NCI-H2107 treated with DMSO at 0.1 percent for 48 hours (cell line): ENCODE results near the gene SRGAP2B.
"Not testable (repeated sequence)": the region's sequence is repeated elsewhere in the genome, so short reads cannot be mapped to it uniquely, and the experiment has no call there.

Source experiments
- DNase-seq: peaks from one replicate; lab custom pipeline; 2025; ENCODE audit not compliant: unreplicated experiment; lab: John Stamatoyannopoulos, UW

Gene SRGAP2B

DNA sequence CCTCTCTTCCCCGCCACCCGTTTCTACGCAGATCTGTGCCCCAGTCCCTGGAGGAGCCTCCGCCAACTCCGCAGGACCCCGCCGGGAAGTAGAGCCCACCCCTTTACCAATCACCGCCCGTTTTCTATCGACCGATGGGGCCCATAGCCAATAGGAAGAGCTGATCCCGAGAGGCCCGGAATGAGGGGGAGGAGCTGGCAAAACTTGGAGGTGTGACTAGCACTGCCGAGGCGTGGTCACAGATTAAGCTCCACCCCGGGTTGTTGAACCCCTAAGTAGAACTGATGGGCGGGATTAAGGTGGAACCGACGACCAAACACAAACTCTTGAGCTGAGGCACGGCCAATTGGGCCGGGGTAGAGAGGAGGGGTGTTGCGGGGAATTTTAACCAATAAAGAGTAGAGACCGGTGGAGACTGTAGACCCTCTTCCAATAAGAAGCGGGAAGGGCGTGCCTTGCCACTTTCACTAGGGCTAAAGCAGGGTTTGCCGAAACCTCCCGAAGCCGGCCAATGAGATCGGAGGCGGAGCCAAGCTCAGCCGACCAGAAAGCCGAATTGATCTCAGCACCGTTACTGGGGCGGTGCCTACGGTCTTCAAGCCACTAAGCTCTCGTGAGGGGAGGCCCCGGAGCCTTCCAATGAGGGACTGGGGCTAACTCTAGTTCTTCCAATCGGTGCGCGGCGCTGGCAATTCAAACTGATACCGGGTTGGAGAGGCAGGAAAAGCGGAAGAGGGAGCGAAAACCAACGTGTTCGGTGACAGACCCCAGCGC, at the start of gene SRGAP2B, which contains the start of gene FAM72D:
SRGAP2B (minus strand) TSS at position 45 of the 774 bp plus-strand sequence. CDS start 2,427 bp downstream, outside the sequence.
FAM72D (plus strand) TSS at position 691 of the 774 bp plus-strand sequence. CDS start 874 bp downstream, outside the sequence.
- DNase-seq: not testable (repeated sequence)

DNA sequence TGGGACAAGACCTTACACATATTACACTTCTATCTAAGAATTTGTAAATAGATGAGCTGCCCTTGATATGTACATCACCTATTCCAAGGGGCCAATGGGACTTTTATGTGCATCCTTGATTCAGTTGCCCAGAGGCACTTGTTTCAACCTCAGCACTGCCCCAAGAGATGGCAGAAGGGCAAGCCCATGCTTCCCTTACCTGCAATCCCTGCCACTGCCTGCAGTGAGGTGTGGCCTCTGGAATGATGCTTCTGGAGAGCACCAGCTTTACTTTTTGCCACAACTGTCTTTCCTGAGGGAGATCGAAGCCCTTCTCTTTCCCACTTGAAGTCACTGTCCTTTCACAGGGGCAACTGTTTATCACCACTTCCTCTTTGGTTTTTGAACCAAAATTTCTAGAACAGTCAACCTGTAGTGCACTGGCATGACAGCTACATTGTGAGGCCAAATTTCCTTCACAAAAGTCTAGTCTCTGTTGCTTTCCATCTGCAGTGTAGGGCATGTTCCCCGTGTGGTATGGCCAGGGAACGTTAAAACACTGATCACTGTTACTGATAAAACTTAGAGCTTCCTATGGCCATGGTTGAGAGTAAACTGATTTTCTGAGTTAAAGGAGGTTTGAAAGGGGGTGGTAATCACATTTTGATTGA, 49.3 kb upstream of the SRGAP2B start:
- DNase-seq: not testable (repeated sequence)

DNA sequence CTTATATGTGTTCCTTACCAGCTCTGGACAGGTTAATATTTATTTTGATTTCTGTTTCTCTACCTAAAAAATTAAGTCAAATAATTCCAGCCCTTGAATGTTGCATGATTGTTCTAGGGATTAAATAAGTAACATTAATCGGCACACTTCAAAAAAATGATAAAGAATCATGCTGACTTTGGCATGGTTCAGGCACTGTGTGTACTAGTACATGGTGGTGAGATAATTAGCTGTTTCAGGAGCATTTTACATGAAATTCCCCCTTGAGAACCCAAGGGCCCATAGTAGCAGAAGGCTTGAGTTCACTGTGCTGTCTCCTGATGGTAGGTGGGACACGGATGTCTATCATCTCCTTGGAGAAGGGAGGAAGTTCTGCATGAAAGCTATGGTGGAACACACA, 45.4 kb upstream of the SRGAP2B start:
- DNase-seq: not testable (repeated sequence)

DNA sequence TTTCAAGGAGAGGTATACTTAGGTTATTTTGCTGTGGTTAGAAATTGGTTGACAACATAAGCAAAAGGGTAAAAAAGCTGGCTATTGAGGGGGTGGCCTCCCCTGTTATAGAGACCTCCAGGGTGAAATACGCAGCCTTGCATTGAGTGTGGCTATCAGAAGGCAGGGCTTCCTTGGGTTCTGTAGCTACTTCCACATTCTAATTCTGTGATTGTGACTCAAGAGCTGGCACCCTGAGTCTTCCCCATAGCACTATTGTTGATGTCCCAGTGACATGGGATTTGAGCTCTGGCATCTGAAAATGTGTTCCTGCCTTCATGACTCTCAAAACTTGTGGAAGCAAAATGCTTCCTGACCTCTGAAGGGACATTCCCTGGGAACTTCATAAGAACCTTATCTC, 39.3 kb upstream of the SRGAP2B start:
- DNase-seq: not testable (repeated sequence)

DNA sequence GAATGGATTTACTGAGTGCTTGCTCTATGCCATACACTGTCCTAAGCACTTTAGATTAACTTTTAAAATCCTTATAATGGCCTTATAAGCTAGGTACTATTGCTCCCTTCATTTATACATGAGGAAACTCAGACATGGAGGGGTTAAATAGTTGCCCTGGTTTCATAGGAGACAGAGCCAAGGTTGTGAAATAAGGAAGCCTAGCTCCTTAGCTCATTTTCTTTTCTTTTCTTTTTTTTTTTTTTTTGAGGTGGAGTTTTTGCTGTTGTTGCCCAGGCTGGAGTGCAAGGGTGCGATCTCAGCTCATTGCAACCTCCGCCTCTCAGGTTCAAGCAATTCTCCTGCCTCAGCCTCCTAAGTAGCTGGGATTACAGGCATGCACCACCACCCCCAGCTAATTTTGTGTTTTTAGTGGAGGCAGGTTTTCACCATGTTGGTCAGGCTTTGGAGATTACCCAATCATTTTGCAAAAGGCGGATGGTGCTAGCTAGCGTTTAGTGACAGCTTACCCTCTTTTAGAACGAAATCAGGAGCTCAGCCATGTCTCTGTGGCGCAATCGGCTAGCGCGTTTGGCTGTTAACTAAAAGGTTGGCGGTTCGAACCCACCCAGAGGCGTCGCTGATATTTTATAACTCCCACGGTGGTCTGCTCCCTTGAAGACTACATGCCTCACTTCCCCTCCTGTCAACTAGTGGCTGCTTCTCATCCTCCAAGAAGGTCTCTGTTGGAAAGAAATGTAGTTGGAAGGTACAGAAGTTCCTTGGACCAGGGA, 33.8 kb upstream of the SRGAP2B start:
- DNase-seq: not testable (repeated sequence)

DNA sequence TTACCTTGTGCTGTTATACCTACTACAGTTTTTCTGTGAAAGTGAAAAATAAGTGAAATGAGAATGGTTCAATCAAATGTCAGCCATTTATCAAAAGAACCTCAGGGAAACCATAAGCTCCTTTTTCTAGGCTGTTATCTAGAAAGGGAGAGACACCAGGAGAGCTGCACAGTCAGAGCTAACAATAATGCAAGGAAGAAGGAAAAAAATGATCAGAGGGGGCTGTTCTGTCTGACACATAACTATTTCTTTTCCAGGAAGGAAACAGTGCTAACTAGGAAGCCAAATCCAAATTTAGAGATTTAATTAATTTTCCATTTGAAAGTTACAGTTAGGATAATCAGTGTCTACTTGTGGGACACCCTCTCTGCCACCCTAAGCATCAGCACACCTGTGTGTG, 32.0 kb upstream of the SRGAP2B start:
- not testable (repeated sequence) for DNase-seq

DNA sequence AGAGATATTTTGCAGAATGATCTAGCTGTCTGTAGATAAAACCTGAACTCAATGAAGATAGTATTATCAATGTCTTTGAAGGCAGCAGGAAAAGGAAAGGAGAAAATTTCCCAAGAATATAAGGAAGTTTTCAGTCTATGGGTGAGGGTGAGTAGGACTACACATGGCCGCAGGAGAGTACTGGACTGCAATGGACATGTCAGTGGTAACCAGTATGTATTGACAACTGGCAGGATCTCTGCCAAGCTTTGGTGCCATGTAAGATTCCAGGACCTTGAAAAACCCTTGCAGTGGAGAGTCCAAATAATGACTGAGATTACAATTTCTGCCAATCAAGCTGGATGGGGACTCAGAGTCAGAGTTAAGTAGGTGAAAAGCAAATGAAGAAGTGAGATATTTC, 30.0 kb upstream of the SRGAP2B start:
- DNase-seq: not testable (repeated sequence)

DNA sequence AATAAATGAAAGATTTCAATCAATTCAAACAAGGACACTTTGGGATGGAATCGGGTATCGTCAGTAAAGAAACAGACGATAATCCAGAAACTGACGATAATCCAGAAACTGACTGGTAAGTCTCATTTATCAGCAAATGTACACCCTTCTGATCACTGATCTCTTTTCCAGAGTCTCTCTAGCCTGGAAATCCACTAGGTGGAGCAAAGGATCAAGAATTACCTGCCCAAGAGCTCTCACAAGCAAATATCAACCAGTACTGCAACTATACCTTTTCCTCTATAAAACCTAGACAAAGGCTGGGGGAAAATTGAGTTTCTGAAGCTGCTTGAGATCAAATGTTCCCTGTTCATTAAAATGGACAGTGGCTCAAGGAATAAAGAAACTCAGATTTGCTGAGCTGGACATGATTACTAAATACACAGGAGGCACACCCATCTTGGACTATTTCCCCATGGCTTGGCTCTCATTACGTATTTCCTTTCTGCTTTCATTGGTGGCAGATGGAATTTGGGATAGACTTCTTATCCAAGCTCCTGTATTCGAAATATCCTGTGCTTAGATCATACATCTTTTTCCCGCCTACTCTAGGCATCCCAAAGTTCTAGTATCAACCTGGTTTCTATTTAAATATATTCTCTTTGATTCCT, 29.0 kb upstream of the SRGAP2B start:
- not testable (repeated sequence) for DNase-seq

DNA sequence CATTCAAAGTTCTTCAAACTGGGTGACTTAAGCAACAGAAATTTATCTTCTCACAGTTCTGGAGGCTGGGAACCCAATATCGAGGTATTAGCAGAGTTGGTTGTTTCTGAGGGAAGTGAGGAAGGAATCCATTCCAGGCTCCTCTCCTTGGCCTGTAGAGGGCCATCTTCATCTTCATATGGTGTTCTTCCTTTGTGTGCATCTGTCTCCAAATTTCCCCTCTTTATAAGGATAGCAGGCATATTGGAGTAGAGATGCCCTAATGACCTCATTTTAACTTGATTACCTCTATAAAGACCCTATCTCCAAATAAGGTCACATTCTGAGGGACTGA, 27.9 kb upstream of the SRGAP2B start:
- not testable (repeated sequence) for DNase-seq

DNA sequence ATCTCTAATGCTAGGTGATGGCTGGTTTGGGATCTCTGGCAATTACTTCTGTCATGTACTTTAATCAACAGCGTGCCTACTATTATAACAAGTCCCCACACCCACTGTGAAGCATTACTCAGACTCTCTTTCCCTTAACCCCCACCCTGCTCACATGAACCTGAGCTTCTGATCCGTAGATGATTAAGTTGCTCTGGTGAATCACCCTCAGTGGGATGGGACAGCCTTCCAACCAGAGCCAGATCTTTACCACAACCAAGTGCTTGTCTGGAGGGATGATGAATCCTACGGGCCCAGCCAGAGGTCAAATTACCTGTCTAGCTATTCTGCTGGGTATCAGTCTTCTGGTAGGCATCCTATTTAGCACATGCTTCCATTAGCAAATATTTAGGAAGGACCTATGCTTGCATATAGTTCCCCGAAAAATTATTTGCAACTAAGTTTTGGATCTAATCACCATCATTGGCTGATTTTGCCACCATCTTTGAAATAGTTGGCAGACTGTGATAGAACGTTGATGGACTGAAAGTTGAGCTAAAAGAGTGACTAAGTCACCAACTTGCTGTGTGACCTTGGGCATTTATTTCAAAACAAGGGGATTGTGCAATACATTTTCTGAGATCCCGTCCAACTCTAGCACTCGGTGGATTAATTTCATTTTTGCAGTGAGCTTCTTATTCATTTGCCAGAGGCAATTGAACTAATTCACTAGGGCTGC, 27.4 kb upstream of the SRGAP2B start:
- not testable (repeated sequence) for DNase-seq

DNA sequence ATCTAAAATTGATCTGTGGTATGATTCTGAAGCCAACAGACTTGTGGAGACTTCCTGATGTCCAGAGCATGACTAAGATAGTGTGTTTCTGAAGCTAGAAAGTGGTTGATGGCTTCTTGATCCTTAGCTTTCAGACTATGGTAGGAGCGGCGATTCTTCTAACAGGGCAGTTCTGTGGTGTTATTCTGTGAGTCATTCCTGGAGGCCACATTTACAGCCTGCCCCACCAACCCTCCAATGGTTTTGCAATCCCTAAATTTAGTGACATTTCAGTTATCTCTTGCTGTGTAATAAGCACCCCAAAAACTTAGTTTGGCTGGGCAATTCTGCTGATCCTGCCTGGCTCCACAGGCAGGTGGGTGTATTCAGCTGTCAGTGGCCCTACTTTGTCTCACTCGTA, 24.7 kb upstream of the SRGAP2B start:
- not testable (repeated sequence) for DNase-seq

DNA sequence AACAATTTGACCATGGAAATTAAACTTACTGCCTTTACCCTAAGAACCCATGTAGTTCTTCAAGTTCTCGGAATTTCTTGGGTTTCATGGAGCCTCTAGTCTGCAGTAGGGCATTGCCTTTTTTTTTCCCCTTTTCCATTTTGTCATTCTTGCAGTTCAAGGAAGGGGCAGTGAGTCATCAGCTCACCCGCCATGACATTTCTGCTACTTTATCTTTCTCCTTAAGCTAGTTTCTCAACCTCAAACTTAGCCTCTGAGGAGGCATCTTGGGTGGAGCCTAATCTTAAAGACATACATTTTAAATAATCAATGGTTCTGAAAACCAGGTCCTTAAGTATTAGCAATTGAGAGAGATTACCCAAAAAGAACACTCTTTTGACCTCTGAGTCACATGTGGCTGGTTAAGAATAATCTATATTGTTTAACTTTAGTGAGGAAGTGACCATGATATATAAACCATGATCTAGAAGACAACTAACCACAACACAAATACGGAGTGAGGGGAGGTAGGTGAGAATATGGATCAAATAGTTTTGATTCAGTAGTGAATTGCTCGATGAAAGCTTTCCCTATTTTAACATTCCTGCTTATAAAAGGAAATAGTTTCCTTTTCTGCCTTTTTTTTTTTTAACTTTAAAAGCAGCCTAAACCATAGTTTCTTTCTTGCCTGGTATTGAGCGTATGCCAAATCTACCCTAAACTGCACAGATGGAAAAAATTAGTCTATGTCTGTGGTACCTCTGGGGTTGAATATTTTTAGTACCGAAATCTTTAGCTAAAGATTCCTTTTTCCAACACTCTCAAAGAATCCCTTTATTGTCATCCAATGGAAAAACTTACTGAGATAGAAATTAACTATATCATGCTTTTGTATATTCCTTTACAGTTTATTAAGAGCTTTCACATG, 20.7 kb upstream of the SRGAP2B start:
- not testable (repeated sequence) for DNase-seq

DNA sequence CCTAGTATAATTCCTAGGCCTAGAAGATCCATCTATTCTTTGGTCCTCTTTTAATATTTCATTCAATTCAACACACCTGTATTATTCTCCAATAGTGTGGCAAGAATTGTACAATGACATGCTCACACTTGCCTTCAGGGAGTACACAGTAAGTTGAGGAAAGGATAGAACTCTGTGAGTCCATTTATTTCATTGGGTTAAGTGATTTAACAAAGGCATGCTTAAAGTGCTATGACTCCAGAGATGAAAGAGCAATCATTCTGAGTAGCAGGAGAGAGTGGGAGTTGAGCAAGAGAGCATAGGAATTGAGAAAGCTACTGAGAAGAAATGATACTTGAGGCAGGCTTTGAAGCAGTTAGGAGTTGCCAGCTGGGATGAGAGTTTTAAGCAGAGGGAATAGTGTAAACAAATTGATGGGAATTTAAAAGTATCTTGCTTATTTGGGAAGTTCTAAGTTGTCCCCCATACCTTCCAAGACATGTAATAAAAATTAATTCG, 19.5 kb upstream of the SRGAP2B start:
- DNase-seq: not testable (repeated sequence)

DNA sequence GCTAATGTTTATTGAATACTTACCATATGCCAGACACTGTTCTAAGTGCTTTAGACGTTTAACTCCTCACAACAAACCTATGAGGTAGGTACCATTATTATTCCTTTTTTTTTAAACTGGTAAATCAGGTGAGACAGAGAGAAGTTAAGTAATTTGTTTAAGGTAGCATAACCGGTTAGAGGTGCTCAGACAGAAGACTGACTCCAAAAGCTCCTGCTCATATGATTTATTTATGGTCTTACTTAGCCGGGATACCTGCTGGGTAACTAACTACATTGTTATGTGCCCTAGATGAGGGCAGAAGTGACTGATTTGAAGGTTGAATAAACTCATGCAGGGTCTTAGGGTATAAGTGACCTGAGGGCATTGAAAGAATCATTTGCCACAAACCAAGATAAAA, 17.6 kb upstream of the SRGAP2B start:
- DNase-seq: not testable (repeated sequence)

DNA sequence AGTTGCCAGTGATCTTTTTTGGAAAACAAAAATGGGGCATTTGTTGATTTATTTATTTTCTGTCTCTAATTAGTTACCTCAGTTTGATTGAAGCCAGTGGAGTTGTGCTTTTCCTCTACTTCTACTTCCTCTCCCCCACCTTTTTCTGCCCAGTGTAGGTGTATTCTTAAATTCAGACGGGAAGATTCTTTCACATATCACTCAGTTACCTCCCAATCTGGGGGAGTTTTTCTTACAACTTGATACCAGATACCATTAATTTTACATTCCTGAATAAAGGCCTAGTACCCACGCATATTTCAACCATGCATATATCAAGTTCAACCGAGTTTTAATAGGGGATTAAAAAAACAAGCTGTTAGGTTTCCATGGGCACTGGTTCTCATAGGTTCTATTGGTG, 16.5 kb upstream of the SRGAP2B start:
- not testable (repeated sequence) for DNase-seq

DNA sequence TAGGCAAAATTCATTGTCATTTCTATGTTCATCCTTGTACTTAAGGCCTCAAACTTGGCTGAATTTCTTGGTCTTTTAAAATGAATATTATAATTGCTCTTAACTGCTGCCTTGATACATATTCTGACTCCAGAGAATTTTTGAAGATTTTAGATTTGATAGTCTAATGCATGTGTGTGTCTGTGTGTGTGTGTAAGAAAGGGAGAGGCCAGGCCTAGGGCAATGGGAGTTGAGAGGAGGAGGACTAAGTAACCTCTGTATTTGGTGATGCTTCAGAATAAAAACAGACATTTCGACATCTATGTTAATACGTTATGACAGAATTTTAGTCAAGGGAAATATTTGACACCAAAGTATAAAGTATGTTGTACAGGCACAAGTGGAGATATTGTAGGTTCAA, 8.2 kb upstream of the SRGAP2B start:
- DNase-seq: not testable (repeated sequence)

DNA sequence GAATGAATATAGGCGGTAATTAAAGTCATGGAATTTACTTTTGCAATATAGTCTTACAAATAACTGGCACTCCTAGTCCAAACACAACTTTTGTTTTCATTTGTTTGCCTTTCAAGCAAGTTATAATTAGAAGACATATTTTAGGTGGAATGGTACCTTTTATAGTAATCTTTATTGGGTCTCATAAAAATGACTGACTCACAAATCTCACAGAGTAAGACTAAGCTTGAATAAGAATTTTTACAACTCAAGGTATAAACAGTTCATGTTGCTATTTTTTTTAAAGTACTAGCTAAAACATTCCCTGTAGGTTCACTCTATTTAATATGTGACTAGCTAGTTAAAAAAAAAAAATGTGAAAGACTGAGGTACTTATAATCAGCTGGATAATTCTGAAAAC, 6.6 kb upstream of the SRGAP2B start:
- not testable (repeated sequence) for DNase-seq

DNA sequence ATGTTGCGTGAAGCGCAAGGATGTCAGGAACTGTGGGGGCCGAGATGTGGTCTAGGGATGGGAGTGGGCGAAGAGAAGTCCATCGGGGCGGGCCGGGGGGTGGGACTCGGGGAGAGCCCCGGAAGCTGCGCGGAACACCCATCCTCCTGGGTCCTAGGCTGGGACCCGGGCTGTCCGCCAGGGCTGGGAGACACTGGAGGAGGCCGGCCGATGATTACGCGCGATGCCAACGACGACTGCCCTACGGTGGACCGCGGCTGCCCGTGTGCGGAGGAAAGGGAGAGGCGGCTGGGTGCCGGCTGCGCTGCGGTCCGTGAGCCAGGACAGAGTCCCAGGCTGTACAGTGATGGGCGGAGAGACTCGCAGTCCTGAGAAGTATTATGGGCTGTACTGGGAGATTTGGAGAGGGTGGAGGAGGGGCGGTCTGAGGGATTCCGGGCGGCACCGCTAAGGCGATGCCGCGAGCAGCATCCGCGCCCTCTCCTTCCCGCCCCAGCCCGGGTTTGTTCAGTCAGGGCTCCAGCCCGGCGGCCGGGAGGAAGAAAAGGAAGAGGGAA, 395 bp downstream of the SRGAP2B start:
- not testable (repeated sequence) for DNase-seq
